Loucy (cell line): ENCODE results near the gene UBALD1.

Experiments
- H2AFZ ChIP-seq: fragments of 200-600 bp; sonication (generic); 2 replicates; pipeline ENCODE4 v1.6.0; 2016; ENCODE audit warnings: antibody characterized with exemption, mild to moderate bottlenecking, low read length, moderate library complexity
- H3F3A ChIP-seq: fragments of 200-600 bp; 2 replicates; pipeline ENCODE4 v1.6.0; 2016; ENCODE audit warnings: antibody characterized with exemption, low read depth, mild to moderate bottlenecking
- H3K27me3 ChIP-seq: fragments of 200-600 bp; sonication (generic); 2 replicates; pipeline ENCODE4 v1.6.1; 2014; ENCODE audit warnings: low read length, mild to moderate bottlenecking; ENCODE audit not compliant: insufficient read depth, poor library complexity, severe bottlenecking
- H3K36me3 ChIP-seq: fragments of 200-600 bp; sonication (generic); 2 replicates; pipeline ENCODE4 v1.6.1; 2016; ENCODE audit warnings: low read length; ENCODE audit not compliant: insufficient read depth
- H3K4me1 ChIP-seq: fragments of 200-600 bp; sonication (generic); 2 replicates; pipeline ENCODE4 v1.5.1; 2014; ENCODE audit warnings: low read length, mild to moderate bottlenecking; ENCODE audit not compliant: insufficient read depth, poor library complexity, severe bottlenecking
- H3K4me2 ChIP-seq: fragments of 200-600 bp; sonication (generic); 2 replicates; pipeline ENCODE4 v1.6.0; 2014; ENCODE audit warnings: antibody characterized with exemption, low read length, low read depth, mild to moderate bottlenecking; ENCODE audit not compliant: poor library complexity, severe bottlenecking
- H3K4me3 ChIP-seq: fragments of 200-600 bp; sonication (generic); 2 replicates; pipeline ENCODE4 v1.5.1; 2014; ENCODE audit warnings: low read length, mild to moderate bottlenecking, mixed read lengths; ENCODE audit not compliant: poor library complexity, severe bottlenecking
- H3K79me2 ChIP-seq: fragments of 200-600 bp; sonication (generic); 2 replicates; pipeline ENCODE4 v1.6.1; 2014; ENCODE audit warnings: low read length; ENCODE audit not compliant: insufficient read depth
- H3K9ac ChIP-seq: fragments of 200-600 bp; sonication (generic); 2 replicates; pipeline ENCODE4 v1.6.0; 2014; ENCODE audit warnings: mild to moderate bottlenecking, low read depth, low read length, moderate library complexity; ENCODE audit not compliant: poor library complexity, severe bottlenecking
- H3K9me2 ChIP-seq: fragments of 200-600 bp; sonication (generic); replicated peaks from 2 replicates; pipeline ENCODE4 v1.6.1; 2016; ENCODE audit warnings: low read depth, low read length, mixed read lengths
- H3K9me3 ChIP-seq: fragments of 200-600 bp; sonication (generic); 2 replicates; pipeline ENCODE4 v1.6.1; 2014; ENCODE audit warnings: mild to moderate bottlenecking, antibody characterized with exemption, low read length, low read depth; ENCODE audit not compliant: insufficient read depth
- H4K20me1 ChIP-seq: fragments of 200-600 bp; sonication (generic); 2 replicates; pipeline ENCODE4 v1.6.0; 2014; ENCODE audit warnings: antibody characterized with exemption, low read length, mild to moderate bottlenecking; ENCODE audit not compliant: insufficient read depth, poor library complexity, severe bottlenecking
- CTCF ChIP-seq: fragments of 200-600 bp; sonication (generic); conservative IDR thresholded peaks from 2 replicates; pipeline ENCODE4 v1.5.1; 2014; ENCODE audit warnings: mild to moderate bottlenecking, antibody characterized with exemption, low read length
- EZH2phosphoT487 ChIP-seq: fragments of 200-600 bp; IDR thresholded peaks from 2 replicates; pipeline ENCODE4 v1.6.1; 2018; ENCODE audit warnings: antibody characterized with exemption, mild to moderate bottlenecking, moderate library complexity, borderline replicate concordance

The UBALD1 gene

GRCh38 chr16:4656695-4657686 is 42.3 kb upstream of the UBALD1 start:
- no peak overlapping the region for H3K4me3 ChIP-seq
- peaks cover 24% of the 10 kb centered on the region; the same call in 1 of the 2 replicates for H3K36me3 ChIP-seq
- no peak overlapping the region for H3K9ac ChIP-seq
- no peaks in the 10 kb centered on the region for H3K4me1 ChIP-seq
- TF ChIP-seq CTCF (no peak), EZH2phosphoT487 (no peak)
- H3F3A ChIP-seq = no peaks in the 10 kb centered on the region
- no peak overlapping the region for H2AFZ ChIP-seq
- H4K20me1 ChIP-seq = no peaks in the 10 kb centered on the region
- no peaks in the 10 kb centered on the region for H3K9me3 ChIP-seq
- H3K4me2 ChIP-seq = no peak overlapping the region
- no peaks in the 10 kb centered on the region for H3K27me3 ChIP-seq
- no peaks in the 10 kb centered on the region for H3K79me2 ChIP-seq
- no peaks in the 10 kb centered on the region for H3K9me2 ChIP-seq

- no peaks in the 10 kb centered on the region for H3K27me3 ChIP-seq
- no peak overlapping the region for H2AFZ ChIP-seq
- H3K4me1 ChIP-seq = no peaks in the 10 kb centered on the region
- H4K20me1 ChIP-seq = no peaks in the 10 kb centered on the region
- TF ChIP-seq EZH2phosphoT487 (no peak), CTCF (no peak)
- H3K4me3 ChIP-seq = no peak overlapping the region
- H3K9me2 ChIP-seq = no peaks in the 10 kb centered on the region
- no peaks in the 10 kb centered on the region for H3F3A ChIP-seq
- peaks cover 30% of the 10 kb centered on the region; the same call in 1 of the 2 replicates for H3K36me3 ChIP-seq
- H3K79me2 ChIP-seq = no peaks in the 10 kb centered on the region
- no peaks in the 10 kb centered on the region for H3K9me3 ChIP-seq
- no peak overlapping the region for H3K4me2 ChIP-seq
- no peak overlapping the region for H3K9ac ChIP-seq
Observed at GRCh38 chr16:4656221-4656620, 41.5 kb upstream of the UBALD1 start.

- peaks cover 30% of the 10 kb centered on the region; the same call in 1 of the 2 replicates for H3K36me3 ChIP-seq
- H3K9ac ChIP-seq = no peak overlapping the region
- TF ChIP-seq CTCF = no peak
- no peak for TF ChIP-seq EZH2phosphoT487
- H3K4me3 ChIP-seq = no peak overlapping the region
- no peaks in the 10 kb centered on the region for H4K20me1 ChIP-seq
- no peaks in the 10 kb centered on the region for H3K27me3 ChIP-seq
- H3K79me2 ChIP-seq = no peaks in the 10 kb centered on the region
- no peaks in the 10 kb centered on the region for H3K9me3 ChIP-seq
- no peak overlapping the region for H2AFZ ChIP-seq
- no peaks in the 10 kb centered on the region for H3K4me1 ChIP-seq
- H3K9me2 ChIP-seq = no peaks in the 10 kb centered on the region
- H3K4me2 ChIP-seq = no peak overlapping the region
- no peaks in the 10 kb centered on the region for H3F3A ChIP-seq
Observed at GRCh38 chr16:4655801-4656200, 41.1 kb upstream of the UBALD1 start.
